Activated naive CD8-positive, alpha-beta T cell treated with anti-CD3 and anti-CD28 coated beads, Interleukin-2, amount 50 U/mL, for 24 hours (primary cell): Measurements from ENCODE around the gene METTL24.

Experiments
- ATAC-seq: fragments of 150-1000 bp; cut with Tn5 transposase; one replicate; pipeline ENCODE4 v1.10.0; 2021
- DNase-seq: peaks from one replicate; pipeline ENCODE4 v3.0.0; 2021
- H3K27ac Mint-ChIP-seq: one replicate; pipeline ENCODE4 v1.8.0; 2021; ENCODE audit warnings: mild to moderate bottlenecking, mixed read lengths
- H3K27me3 Mint-ChIP-seq: one replicate; pipeline ENCODE4 v1.8.0; 2021; ENCODE audit warnings: mixed read lengths
- H3K36me3 Mint-ChIP-seq: one replicate; pipeline ENCODE4 v1.8.0; 2021; ENCODE audit warnings: low read depth, mixed read lengths
- H3K4me1 Mint-ChIP-seq: one replicate; pipeline ENCODE4 v1.8.0; 2021; ENCODE audit warnings: mixed read lengths
- H3K4me3 Mint-ChIP-seq: one replicate; pipeline ENCODE4 v1.8.0; 2021; ENCODE audit warnings: mild to moderate bottlenecking, moderate library complexity, mixed read lengths
- H3K9me3 Mint-ChIP-seq: one replicate; pipeline ENCODE4 v1.8.0; 2021; ENCODE audit warnings: mixed read lengths

The METTL24 gene

DNA sequence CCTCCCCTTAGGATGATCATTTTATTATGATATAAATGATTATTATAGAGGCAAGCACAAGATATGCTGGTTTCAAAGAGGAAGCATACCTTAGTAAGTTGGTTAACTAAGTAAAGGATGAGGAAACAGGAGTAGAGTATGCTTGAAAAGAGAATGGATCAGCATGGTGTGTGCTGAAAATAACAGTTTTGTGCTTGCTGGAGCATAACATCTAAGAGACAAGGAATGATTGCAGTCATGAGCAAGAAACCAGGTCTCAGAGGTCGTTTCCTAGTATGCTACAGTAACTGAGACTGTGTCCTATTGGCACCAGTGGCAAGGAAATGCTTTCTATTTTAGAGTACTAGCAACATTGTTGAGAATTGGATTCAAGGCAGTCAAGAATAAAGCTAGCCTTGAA, 143.8 kb downstream of the METTL24 start:
- H3K27ac Mint-ChIP-seq, result no peak overlapping the region
- no peaks in the 10 kb centered on the region for H3K27me3 Mint-ChIP-seq
- H3K36me3 Mint-ChIP-seq, result peaks cover 31% of the 10 kb centered on the region

DNA sequence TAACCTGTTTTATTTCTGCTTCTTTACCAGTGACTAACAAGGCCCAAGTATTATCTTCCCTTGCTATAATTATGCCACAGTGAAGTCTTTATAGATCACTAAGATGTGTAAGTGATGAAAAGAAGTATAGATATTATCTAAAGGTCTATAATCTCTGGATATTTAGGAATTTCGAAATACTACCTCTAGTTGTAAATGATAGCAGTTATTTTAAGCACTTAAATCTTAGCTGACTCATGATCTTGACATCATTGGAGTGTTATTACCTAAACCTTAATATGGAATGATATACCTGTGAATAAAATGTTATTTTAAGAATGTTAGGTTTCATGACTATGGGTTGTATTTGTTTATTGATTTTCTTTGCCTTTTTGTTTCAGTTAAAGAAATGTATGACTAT, 146.4 kb downstream of the METTL24 start:
- Mint-ChIP-seq H3K4me1 (no peaks in the 10 kb centered on the region), H3K27me3 (no peaks in the 10 kb centered on the region), H3K9me3 (no peaks in the 10 kb centered on the region), H3K27ac (no peak overlapping the region), H3K4me3 (no peak overlapping the region), H3K36me3 (peaks cover 26% of the 10 kb centered on the region)
- DNase-seq, result no peak
- ATAC-seq, result no peak

More for the DNA sequence above, 143.8 kb downstream of the METTL24 start:
- DNase-seq, result no peak
- no peak for ATAC-seq
- Mint-ChIP-seq H3K4me3 (no peak overlapping the region), H3K9me3 (no peaks in the 10 kb centered on the region), H3K4me1 (peaks cover 8% of the 10 kb centered on the region)

DNA sequence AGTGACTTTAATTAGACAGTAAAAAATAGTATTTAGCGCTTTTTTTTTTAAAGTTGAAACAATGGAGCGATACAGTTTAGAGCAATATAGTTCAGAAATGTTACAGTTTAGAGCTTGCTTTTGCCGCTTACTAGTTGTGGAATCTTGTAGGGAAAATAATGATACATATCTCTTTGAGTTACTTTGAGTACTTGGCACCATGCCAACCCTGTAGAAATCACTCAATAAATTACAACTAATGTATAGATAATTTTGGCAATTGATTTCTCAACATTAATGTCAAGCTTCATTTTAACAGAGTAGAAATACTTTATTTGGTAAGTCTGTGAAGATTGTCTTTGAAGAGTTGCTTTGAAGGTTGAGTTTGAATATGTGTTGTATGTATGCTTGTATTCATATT, 150.5 kb downstream of the METTL24 start:
- H3K4me3 Mint-ChIP-seq, result no peak overlapping the region
- H3K4me1 Mint-ChIP-seq, result peaks cover 15% of the 10 kb centered on the region
- H3K27ac Mint-ChIP-seq, result no peak overlapping the region
- H3K27me3 Mint-ChIP-seq, result no peaks in the 10 kb centered on the region
- H3K9me3 Mint-ChIP-seq, result no peaks in the 10 kb centered on the region
- DNase-seq (no peak), ATAC-seq (no peak)
- peaks cover 12% of the 10 kb centered on the region for H3K36me3 Mint-ChIP-seq

DNA sequence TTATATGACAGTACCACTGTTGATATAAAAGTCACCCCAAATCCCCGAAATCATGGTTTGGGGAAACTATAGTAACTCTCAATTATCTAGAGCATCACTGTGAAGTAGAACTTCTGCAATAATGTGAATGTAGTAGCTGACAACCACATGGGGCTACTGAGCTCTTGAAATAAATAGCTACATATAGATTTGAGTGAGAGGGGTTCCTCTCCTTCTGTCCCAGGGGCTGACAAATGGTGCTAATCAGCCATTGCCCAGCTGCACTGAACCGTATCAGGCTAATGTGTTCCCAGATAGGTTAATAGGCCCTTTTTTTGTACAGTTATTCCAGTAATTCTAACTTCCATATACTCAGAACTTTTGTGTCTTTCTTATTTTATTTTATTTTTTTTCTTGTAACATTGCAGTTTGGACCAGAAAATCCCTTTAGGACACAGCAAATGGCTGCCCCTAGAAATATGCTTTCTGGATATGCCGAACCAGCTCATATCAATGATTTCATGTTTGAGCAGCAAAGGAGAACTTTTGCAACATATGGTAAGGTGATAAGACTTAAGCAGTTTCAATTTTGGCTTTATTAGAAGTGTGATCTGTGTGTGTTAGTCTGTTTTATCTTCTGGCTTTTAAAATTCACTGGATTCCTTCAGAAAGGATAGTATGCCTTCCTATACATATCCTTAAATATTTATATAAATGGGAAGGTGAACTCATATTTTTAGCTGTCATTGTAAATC, 156.8 kb downstream of the METTL24 start:
- no peaks in the 10 kb centered on the region for H3K9me3 Mint-ChIP-seq

DNA sequence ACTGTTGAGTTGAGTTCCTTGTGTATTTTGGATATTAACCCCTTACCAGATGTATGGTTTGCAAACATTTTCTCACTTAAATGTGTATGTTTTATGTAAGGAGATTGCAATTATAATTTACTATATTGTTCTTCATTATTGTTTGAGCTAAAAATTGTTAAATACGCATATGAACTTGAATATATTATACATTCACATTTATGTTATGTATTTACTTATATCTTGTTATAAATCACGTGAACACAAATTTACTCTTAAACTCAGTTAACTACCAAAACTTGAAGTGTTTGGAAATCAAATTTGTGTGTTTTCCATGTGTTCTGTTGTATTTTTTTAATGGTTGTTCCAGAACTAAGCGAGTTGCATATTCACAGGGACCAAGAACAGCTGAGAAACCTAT, 159.6 kb downstream of the METTL24 start:
- no peak overlapping the region for H3K4me3 Mint-ChIP-seq
- peaks cover 22% of the 10 kb centered on the region for H3K36me3 Mint-ChIP-seq
- H3K4me1 Mint-ChIP-seq, result peaks cover 29% of the 10 kb centered on the region
- DNase-seq, result no peak
- no peak for ATAC-seq
- no peak overlapping the region for H3K27ac Mint-ChIP-seq
- no peaks in the 10 kb centered on the region for H3K27me3 Mint-ChIP-seq
- H3K9me3 Mint-ChIP-seq, result no peaks in the 10 kb centered on the region

More for the DNA sequence above, 156.8 kb downstream of the METTL24 start:
- DNase-seq (no peak), ATAC-seq (no peak)
- H3K27me3 Mint-ChIP-seq, result no peaks in the 10 kb centered on the region
- H3K36me3 Mint-ChIP-seq, result peaks cover 9% of the 10 kb centered on the region
- no peak overlapping the region for H3K4me3 Mint-ChIP-seq
- H3K4me1 Mint-ChIP-seq, result peaks cover 30% of the 10 kb centered on the region
- H3K27ac Mint-ChIP-seq, result no peak overlapping the region

DNA sequence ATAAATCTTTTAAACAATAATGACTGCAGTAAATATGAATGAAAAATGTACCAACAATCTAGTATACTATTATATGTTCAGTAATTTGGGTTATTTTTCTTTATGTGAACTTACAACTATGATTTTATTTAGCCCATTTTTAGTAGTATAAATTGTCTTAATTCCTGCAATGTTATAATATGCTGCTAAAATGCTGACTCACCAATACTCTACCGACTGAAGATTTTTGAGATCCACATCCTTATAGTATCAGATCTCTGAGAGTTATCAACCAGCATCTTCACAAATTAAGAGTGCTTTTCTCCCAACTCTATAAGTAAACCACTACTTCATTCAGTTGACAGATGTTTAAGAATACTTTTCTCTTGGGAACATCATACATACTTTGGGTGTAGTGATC, 161.3 kb downstream of the METTL24 start:
- H3K27ac Mint-ChIP-seq, result no peak overlapping the region
- no peak overlapping the region for H3K4me3 Mint-ChIP-seq
- peaks cover 27% of the 10 kb centered on the region for H3K4me1 Mint-ChIP-seq
- DNase-seq (no peak), ATAC-seq (no peak)
- peaks cover 25% of the 10 kb centered on the region for H3K36me3 Mint-ChIP-seq
- no peaks in the 10 kb centered on the region for H3K9me3 Mint-ChIP-seq
- H3K27me3 Mint-ChIP-seq, result no peaks in the 10 kb centered on the region

DNA sequence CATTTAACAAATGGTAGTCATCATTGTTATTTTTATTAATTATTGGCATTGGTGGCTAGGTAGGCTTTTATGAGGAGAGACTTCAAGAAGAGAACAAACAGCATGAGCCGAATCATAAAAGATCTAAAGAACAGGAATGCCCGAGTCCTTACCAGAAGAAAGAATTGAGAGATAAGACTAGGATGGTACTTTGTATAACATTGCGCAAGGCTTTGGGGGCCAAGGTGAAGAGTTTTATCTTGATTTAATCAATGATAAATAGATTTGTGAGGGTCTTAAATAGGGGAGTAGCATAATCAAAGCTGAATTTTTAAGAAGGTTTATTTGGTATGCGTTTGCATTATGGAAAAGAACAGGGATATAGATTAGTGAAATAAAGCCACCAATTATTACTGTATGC, 162.5 kb downstream of the METTL24 start:
- no peak overlapping the region for H3K27ac Mint-ChIP-seq

More for the DNA sequence above, 162.5 kb downstream of the METTL24 start:
- ATAC-seq (no peak), DNase-seq (no peak)
- Mint-ChIP-seq H3K27me3 (no peaks in the 10 kb centered on the region), H3K36me3 (peaks cover 25% of the 10 kb centered on the region), H3K9me3 (no peaks in the 10 kb centered on the region), H3K4me1 (peaks cover 24% of the 10 kb centered on the region), H3K4me3 (no peak overlapping the region)
